Calu3 (cell line): ENCODE results near the gene CBLN3. TPM values are rescaled to one million over a fixed set of nuclear protein-coding genes. Genes with fewer than 3 reads are reported as not detected.

Experiments used
- BruUV-seq: library from RNA; stranded (reverse); fragments of 400-500 nt; replicated peaks from 2 replicates; lab custom pipeline; 2021; lab: Mats Ljungman, UMichigan
- CTCF ChIA-PET: fragments of 300-600 bp; sonication (Branson Sonifier 250); formaldehyde crosslinking; loops from one replicate; lab custom pipeline; 2022; ENCODE audit warnings: antibody characterized with exemption; lab: Charles Lee
- DNase-seq: peaks from one replicate; pipeline ENCODE4 v3.0.0; 2022
- H3K27ac Mint-ChIP-seq: one replicate; pipeline ENCODE4 v1.8.0; 2022; ENCODE audit warnings: mixed read lengths; ENCODE audit not compliant: unreplicated experiment
- H3K27me3 Mint-ChIP-seq: one replicate; pipeline ENCODE4 v1.8.0; 2022; ENCODE audit warnings: mixed read lengths; ENCODE audit not compliant: unreplicated experiment
- H3K36me3 Mint-ChIP-seq: one replicate; pipeline ENCODE4 v1.8.0; 2022; ENCODE audit warnings: mild to moderate bottlenecking, moderate library complexity, mixed read lengths; ENCODE audit not compliant: insufficient read depth, unreplicated experiment
- H3K4me1 Mint-ChIP-seq: one replicate; pipeline ENCODE4 v1.8.0; 2022; ENCODE audit warnings: mild to moderate bottlenecking, low read depth, mixed read lengths; ENCODE audit not compliant: unreplicated experiment
- H3K4me3 Mint-ChIP-seq: one replicate; pipeline ENCODE4 v1.8.0; 2022; ENCODE audit warnings: mild to moderate bottlenecking, low read depth, moderate library complexity, mixed read lengths; ENCODE audit not compliant: unreplicated experiment
- H3K9me3 Mint-ChIP-seq: one replicate; pipeline ENCODE4 v1.8.0; 2022; ENCODE audit warnings: low read depth, mixed read lengths; ENCODE audit not compliant: unreplicated experiment
- intact Hi-C: fragments of 100-400 bp; cut with micrococcal nuclease; formaldehyde crosslinking; loops from one replicate; pipeline ENCODE4 v1.10.0; 2022; ENCODE audit not compliant: unreplicated experiment
- total RNA-seq: library from RNA; stranded (reverse); gene quantifications from 2 replicates; pipeline ENCODE4 v1.2.3, GENCODE V29; 2022
- TF ChIP-seq, protein P1 (sequence below): fragments of 200-600 bp; IDR thresholded peaks from one replicate; pipeline ENCODE4 v1.8.0; 2022; ENCODE audit warnings: antibody characterized with exemption; ENCODE audit not compliant: unreplicated experiment

CBLN3 gene
- total RNA-seq, 1 experiment from 2014 or later = 0.99 TPM

- CTCF ChIA-PET = interaction anchor here (1.3 to 1.5 kb wide), 2 partner anchors 27 to 76 kb away, joined by 3 read pairs; no protein-coding TSS in a partner anchor
- TF ChIP-seq, protein P1, sequence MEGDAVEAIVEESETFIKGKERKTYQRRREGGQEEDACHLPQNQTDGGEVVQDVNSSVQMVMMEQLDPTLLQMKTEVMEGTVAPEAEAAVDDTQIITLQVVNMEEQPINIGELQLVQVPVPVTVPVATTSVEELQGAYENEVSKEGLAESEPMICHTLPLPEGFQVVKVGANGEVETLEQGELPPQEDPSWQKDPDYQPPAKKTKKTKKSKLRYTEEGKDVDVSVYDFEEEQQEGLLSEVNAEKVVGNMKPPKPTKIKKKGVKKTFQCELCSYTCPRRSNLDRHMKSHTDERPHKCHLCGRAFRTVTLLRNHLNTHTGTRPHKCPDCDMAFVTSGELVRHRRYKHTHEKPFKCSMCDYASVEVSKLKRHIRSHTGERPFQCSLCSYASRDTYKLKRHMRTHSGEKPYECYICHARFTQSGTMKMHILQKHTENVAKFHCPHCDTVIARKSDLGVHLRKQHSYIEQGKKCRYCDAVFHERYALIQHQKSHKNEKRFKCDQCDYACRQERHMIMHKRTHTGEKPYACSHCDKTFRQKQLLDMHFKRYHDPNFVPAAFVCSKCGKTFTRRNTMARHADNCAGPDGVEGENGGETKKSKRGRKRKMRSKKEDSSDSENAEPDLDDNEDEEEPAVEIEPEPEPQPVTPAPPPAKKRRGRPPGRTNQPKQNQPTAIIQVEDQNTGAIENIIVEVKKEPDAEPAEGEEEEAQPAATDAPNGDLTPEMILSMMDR = no peak
Observed at GRCh38 chr14:24409956-24410355, 19.5 kb downstream of the CBLN3 start.

DNA sequence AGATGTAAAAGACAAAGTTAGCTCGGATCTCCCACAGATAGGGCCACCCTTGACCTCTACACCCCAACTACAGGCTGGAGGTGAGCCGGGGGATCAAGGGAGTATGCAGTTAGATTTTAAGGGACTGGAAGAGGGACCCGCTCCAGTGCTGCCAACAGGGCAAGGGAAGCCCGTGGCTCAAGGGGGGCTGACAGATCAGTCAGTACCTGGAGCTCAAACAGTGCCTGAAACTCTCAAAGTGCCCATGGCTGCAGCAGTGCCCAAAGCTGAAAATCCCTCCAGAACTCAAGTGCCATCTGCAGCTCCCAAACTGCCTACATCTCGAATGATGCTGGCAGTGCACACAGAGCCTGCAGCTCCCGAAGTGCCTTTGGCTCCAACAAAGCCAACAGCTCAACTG is 20.3 kb downstream of the CBLN3 start:
- CTCF ChIA-PET = interaction anchor here (0.9 to 1.5 kb wide), 3 partner anchors 18 to 76 kb away, joined by 3 read pairs; no protein-coding TSS in a partner anchor
- Mint-ChIP-seq H3K27me3 (no peaks in the 10 kb centered on the region), H3K9me3 (no peaks in the 10 kb centered on the region), H3K4me1 (no peaks in the 10 kb centered on the region), H3K4me3 (no peak overlapping the region), H3K36me3 (no peaks in the 10 kb centered on the region), H3K27ac (no peak overlapping the region)
- no TSS peak for BruUV-seq
- intact Hi-C loops = no loop called here
- TF ChIP-seq, protein P1 = no peak
- no peak for DNase-seq

More at GRCh38 chr14:24409956-24410355, 19.5 kb downstream of the CBLN3 start:
- no peak for DNase-seq
- H3K4me3 Mint-ChIP-seq = no peak overlapping the region
- BruUV-seq = no TSS peak
- no peak overlapping the region for H3K27ac Mint-ChIP-seq
- H3K9me3 Mint-ChIP-seq = no peaks in the 10 kb centered on the region
- intact Hi-C loops = no loop called here
- H3K4me1 Mint-ChIP-seq = no peaks in the 10 kb centered on the region
- H3K36me3 Mint-ChIP-seq = no peaks in the 10 kb centered on the region
- H3K27me3 Mint-ChIP-seq = no peaks in the 10 kb centered on the region

- intact Hi-C loops = no loop called here
- Mint-ChIP-seq H3K27me3 (no peaks in the 10 kb centered on the region), H3K27ac (no peak overlapping the region), H3K9me3 (no peaks in the 10 kb centered on the region), H3K4me3 (no peak overlapping the region), H3K4me1 (no peaks in the 10 kb centered on the region), H3K36me3 (no peaks in the 10 kb centered on the region)
- no peak for DNase-seq
- CTCF ChIA-PET = interaction anchor here (0.9 to 1.5 kb wide), 3 partner anchors 17 to 75 kb away, joined by 3 read pairs; no protein-coding TSS in a partner anchor
- no TSS peak for BruUV-seq
- TF ChIP-seq, protein P1 = no peak
Observed at GRCh38 chr14:24408764-24409163, 20.7 kb downstream of the CBLN3 start.

DNA sequence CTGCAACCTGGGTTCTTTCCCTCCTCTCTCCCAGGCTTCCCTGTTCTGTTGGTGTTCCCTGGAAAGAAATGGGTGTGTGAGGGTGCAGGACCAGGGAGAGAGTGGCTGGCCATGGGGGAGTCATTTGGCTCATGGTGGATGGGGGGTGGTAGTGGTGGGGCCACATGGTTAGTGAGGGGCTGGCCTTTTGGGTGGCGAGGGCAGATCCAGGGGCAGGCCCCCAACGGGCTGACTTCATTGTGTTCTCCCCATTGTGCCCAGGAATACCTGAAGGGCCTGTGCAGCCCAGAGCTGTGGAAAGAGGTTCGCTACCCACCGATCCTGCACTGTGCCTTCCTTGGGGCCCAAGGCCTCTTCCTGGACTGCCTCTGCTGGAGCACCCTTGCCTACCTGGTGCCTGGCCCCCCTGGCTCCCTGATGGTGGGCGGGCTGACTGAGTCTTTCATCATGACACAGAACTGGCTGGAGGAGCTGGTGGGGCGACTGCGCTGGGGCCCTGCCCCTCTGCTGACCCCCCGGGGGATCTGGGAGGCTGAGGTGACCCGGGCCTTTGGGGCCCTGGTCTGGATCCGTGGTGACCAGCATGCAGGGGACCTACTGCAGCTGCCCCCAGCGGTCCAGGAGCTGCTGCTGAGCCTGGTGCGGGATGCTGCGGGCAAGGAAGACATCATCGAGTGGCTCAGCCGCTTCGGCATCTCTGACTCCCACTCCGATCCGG is 21.7 kb downstream of the CBLN3 start:
- Mint-ChIP-seq H3K9me3 (no peaks in the 10 kb centered on the region), H3K36me3 (no peaks in the 10 kb centered on the region)
- BruUV-seq = no TSS peak

More for the DNA sequence above, 21.7 kb downstream of the CBLN3 start:
- CTCF ChIA-PET = no interaction called here
- H3K27me3 Mint-ChIP-seq = no peaks in the 10 kb centered on the region
- no peaks in the 10 kb centered on the region for H3K4me1 Mint-ChIP-seq
- no peak overlapping the region for H3K4me3 Mint-ChIP-seq
- H3K27ac Mint-ChIP-seq = no peak overlapping the region
- TF ChIP-seq, protein P1 = no peak
- intact Hi-C loops = no loop called here
- no peak for DNase-seq
